ENCODE data around the gene NRG2.
A peak's percentile ranks its signal among the peaks of the same experiment; 100 is the strongest.

The NRG2 gene

DNA sequence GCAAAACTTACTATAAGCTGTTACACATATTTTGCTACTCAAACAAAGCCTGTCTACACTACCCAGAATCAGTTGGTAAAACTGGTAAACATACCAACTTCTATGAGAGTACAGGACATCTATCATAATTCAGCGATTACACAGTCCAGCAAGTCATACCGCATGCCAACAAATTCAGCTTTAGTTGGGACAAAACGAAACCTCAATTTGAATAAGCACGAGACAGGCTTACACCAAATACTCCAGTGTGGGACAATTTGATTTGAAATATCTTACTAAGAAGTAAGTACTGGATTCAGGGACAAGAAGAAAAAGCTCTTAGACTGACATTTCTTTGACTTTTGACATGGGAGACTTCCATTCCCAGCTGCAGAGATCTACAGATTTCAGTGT, 2.0 kb downstream of the NRG2 start:
- no peak for DNase-seq (ENCODE audit: low read depth)

GRCh38 chr5:140040358-140040757, 2.7 kb downstream of the NRG2 start:
- DNase-seq (ENCODE audit: low read depth): no peak
- TF ChIP-seq MYC (IDR thresholded peaks at IDR 0.05; ENCODE audit: low read depth, low read length) (no peak), POLR2A (IDR thresholded peaks at IDR 0.05; ENCODE audit: extremely low read depth, insufficient read length) (no peak)
- TF ChIP-seq, protein P1, sequence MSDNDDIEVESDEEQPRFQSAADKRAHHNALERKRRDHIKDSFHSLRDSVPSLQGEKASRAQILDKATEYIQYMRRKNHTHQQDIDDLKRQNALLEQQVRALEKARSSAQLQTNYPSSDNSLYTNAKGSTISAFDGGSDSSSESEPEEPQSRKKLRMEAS (IDR thresholded peaks at IDR 0.05; ENCODE audit: low read depth, low read length): no peak
- TF ChIP-seq, protein P2, sequence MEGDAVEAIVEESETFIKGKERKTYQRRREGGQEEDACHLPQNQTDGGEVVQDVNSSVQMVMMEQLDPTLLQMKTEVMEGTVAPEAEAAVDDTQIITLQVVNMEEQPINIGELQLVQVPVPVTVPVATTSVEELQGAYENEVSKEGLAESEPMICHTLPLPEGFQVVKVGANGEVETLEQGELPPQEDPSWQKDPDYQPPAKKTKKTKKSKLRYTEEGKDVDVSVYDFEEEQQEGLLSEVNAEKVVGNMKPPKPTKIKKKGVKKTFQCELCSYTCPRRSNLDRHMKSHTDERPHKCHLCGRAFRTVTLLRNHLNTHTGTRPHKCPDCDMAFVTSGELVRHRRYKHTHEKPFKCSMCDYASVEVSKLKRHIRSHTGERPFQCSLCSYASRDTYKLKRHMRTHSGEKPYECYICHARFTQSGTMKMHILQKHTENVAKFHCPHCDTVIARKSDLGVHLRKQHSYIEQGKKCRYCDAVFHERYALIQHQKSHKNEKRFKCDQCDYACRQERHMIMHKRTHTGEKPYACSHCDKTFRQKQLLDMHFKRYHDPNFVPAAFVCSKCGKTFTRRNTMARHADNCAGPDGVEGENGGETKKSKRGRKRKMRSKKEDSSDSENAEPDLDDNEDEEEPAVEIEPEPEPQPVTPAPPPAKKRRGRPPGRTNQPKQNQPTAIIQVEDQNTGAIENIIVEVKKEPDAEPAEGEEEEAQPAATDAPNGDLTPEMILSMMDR (IDR thresholded peaks at IDR 0.05; ENCODE audit: low read depth, low read length): no peak
- no peak overlapping the region for H3K4me3 ChIP-seq (ENCODE audit: low read depth, low read length)

More for the DNA sequence above, 2.0 kb downstream of the NRG2 start:
- TF ChIP-seq POLR2A (IDR thresholded peaks at IDR 0.05; ENCODE audit: extremely low read depth, insufficient read length) (no peak), MYC (IDR thresholded peaks at IDR 0.05; ENCODE audit: low read depth, low read length) (no peak)
- TF ChIP-seq, protein P1 (IDR thresholded peaks at IDR 0.05; ENCODE audit: low read depth, low read length): no peak
- TF ChIP-seq, protein P2 (IDR thresholded peaks at IDR 0.05; ENCODE audit: low read depth, low read length): no peak
- H3K4me3 ChIP-seq (ENCODE audit: low read depth, low read length): no peak overlapping the region

DNA sequence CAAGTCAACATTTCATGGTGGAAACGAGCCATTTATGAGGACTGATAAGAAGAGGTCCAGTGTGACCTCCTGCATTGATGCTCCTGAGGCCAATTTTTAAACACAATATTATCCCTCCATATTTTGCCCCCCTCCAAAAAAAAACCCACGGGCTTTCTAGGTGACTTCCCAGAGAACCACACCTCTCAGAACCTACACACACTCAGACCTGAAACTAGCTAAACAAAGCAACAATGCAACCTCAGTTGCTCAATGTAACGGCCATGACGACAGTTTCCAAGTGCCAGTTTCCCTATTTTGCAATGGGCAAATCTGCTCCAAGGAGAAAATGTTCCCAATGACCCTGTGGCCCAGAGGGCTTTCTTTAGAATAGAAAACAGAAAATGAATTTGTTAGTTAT, 3.5 kb downstream of the NRG2 start:
- DNase-seq (ENCODE audit: low read depth): peak; percentile 14
- H3K4me3 ChIP-seq (ENCODE audit: low read depth, low read length): no peak overlapping the region
- TF ChIP-seq, protein P1 (IDR thresholded peaks at IDR 0.05; ENCODE audit: low read depth, low read length): no peak
- TF ChIP-seq POLR2A (IDR thresholded peaks at IDR 0.05; ENCODE audit: extremely low read depth, insufficient read length) (no peak), MYC (IDR thresholded peaks at IDR 0.05; ENCODE audit: low read depth, low read length) (no peak)
- TF ChIP-seq, protein P2 (IDR thresholded peaks at IDR 0.05; ENCODE audit: low read depth, low read length): no peak

DNA sequence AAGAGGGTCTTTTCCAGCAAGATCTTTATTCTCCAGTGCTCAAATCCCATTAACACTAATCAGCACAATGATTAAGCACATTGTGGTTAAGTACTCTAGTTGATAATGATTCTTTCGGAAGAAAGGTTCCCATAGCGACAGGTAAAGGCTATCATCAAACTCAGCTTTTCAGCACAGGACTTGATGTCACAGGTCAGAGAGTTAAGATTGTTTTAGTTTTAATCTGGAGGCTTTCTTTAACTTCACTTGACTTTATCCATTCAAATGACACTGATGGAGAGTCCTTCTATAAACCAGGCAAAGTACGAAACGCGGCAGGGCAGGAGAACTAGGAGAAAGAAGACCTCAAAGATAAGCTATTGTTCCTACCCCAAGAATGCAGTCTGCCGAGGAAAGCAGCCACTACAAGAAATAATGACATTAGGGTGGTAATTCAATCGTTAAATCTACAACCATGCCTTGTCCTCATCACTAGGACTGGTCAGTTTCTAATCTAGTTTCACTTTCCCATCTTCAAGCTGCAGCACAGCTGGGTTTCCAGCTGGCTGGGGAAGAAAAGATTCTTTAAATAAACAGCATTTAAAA, 4.6 kb downstream of the NRG2 start:
- no peak for TF ChIP-seq POLR2A (IDR thresholded peaks at IDR 0.05; ENCODE audit: extremely low read depth, insufficient read length)
- no peak for TF ChIP-seq MYC (IDR thresholded peaks at IDR 0.05; ENCODE audit: low read depth, low read length)
- TF ChIP-seq, protein P2 (IDR thresholded peaks at IDR 0.05; ENCODE audit: low read depth, low read length): no peak
- TF ChIP-seq, protein P1 (IDR thresholded peaks at IDR 0.05; ENCODE audit: low read depth, low read length): no peak
- no peak for DNase-seq (ENCODE audit: low read depth)
- peak overlapping the region; percentile 34 for H3K4me3 ChIP-seq (ENCODE audit: low read depth, low read length)

DNA sequence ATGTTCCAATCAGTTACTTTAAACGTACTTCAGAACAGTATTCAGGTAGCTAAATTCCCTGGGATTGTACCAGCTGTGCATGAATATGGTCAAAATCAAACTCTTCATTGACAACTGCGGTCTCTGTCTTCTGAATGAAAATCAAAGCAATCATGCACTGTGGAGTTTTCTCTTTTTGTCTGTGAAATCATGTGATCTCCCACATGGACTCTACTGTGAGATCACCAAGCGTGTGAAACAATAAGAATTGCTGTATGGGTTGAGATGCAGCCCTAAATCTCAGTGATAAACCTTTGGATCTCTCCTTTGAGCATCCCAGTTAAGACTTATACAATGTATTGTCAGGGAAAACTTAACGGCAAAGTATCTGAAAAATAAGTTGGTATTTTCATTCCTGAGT, 6.1 kb downstream of the NRG2 start:
- TF ChIP-seq, protein P2 (IDR thresholded peaks at IDR 0.05; ENCODE audit: low read depth, low read length): no peak
- TF ChIP-seq MYC (IDR thresholded peaks at IDR 0.05; ENCODE audit: low read depth, low read length) (no peak), POLR2A (IDR thresholded peaks at IDR 0.05; ENCODE audit: extremely low read depth, insufficient read length) (no peak)
- TF ChIP-seq, protein P1 (IDR thresholded peaks at IDR 0.05; ENCODE audit: low read depth, low read length): no peak
- no peak overlapping the region for H3K4me3 ChIP-seq (ENCODE audit: low read depth, low read length)
- no peak for DNase-seq (ENCODE audit: low read depth)

Measured in NB4 (cell line).